ENCODE measurements around the gene LNX1. TPM values are rescaled to one million over a fixed set of nuclear protein-coding genes. Genes with fewer than 3 reads are reported as not detected.

The LNX1 gene
- total and polyA plus RNA-seq, 2 of the 13 experiments (the other 11 are each of a cell fraction or from before 2014, with no cell fraction given): 0.49 TPM

DNA sequence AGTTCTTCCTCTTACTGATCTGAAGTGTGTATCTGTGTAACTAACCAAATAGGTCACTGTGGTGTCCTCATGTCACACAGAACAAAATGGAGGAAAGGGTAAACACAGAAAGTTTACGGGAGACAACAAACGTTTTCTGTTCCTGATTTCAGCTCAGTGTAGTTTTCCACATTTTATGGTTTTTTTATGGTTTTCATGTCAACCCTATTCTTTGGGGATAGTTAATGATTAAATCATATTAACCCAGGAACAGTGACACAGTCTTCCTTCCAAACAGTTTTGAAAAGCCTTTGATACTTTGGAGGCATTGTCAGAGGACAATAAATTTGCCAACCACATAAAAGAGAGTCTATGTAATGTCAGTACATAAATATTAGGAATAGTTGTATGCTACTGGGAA is 4.2 kb downstream of the LNX1 start (continued):
- TF ChIP-seq, protein P1, sequence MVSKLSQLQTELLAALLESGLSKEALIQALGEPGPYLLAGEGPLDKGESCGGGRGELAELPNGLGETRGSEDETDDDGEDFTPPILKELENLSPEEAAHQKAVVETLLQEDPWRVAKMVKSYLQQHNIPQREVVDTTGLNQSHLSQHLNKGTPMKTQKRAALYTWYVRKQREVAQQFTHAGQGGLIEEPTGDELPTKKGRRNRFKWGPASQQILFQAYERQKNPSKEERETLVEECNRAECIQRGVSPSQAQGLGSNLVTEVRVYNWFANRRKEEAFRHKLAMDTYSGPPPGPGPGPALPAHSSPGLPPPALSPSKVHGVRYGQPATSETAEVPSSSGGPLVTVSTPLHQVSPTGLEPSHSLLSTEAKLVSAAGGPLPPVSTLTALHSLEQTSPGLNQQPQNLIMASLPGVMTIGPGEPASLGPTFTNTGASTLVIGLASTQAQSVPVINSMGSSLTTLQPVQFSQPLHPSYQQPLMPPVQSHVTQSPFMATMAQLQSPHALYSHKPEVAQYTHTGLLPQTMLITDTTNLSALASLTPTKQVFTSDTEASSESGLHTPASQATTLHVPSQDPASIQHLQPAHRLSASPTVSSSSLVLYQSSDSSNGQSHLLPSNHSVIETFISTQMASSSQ (IDR thresholded peaks at IDR 0.05; ENCODE audit: low read depth): peak; percentile 65
- TF ChIP-seq, protein P1 (CRISPR knock-in tag; IDR thresholded peaks at IDR 0.05; ENCODE audit: borderline replicate concordance): peak; percentile 79; the same call in 1 of the 2 replicates
- TF ChIP-seq, protein P2, sequence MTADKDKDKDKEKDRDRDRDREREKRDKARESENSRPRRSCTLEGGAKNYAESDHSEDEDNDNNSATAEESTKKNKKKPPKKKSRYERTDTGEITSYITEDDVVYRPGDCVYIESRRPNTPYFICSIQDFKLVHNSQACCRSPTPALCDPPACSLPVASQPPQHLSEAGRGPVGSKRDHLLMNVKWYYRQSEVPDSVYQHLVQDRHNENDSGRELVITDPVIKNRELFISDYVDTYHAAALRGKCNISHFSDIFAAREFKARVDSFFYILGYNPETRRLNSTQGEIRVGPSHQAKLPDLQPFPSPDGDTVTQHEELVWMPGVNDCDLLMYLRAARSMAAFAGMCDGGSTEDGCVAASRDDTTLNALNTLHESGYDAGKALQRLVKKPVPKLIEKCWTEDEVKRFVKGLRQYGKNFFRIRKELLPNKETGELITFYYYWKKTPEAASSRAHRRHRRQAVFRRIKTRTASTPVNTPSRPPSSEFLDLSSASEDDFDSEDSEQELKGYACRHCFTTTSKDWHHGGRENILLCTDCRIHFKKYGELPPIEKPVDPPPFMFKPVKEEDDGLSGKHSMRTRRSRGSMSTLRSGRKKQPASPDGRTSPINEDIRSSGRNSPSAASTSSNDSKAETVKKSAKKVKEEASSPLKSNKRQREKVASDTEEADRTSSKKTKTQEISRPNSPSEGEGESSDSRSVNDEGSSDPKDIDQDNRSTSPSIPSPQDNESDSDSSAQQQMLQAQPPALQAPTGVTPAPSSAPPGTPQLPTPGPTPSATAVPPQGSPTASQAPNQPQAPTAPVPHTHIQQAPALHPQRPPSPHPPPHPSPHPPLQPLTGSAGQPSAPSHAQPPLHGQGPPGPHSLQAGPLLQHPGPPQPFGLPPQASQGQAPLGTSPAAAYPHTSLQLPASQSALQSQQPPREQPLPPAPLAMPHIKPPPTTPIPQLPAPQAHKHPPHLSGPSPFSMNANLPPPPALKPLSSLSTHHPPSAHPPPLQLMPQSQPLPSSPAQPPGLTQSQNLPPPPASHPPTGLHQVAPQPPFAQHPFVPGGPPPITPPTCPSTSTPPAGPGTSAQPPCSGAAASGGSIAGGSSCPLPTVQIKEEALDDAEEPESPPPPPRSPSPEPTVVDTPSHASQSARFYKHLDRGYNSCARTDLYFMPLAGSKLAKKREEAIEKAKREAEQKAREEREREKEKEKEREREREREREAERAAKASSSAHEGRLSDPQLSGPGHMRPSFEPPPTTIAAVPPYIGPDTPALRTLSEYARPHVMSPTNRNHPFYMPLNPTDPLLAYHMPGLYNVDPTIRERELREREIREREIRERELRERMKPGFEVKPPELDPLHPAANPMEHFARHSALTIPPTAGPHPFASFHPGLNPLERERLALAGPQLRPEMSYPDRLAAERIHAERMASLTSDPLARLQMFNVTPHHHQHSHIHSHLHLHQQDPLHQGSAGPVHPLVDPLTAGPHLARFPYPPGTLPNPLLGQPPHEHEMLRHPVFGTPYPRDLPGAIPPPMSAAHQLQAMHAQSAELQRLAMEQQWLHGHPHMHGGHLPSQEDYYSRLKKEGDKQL (CRISPR knock-in tag; IDR thresholded peaks at IDR 0.05; ENCODE audit: low read depth): no peak
- TF ChIP-seq, protein P3, sequence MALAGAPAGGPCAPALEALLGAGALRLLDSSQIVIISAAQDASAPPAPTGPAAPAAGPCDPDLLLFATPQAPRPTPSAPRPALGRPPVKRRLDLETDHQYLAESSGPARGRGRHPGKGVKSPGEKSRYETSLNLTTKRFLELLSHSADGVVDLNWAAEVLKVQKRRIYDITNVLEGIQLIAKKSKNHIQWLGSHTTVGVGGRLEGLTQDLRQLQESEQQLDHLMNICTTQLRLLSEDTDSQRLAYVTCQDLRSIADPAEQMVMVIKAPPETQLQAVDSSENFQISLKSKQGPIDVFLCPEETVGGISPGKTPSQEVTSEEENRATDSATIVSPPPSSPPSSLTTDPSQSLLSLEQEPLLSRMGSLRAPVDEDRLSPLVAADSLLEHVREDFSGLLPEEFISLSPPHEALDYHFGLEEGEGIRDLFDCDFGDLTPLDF (CRISPR knock-in tag; IDR thresholded peaks at IDR 0.05): no peak
- TF ChIP-seq ZBTB20 (CRISPR knock-in tag; IDR thresholded peaks at IDR 0.05; ENCODE audit: borderline replicate concordance, low read depth) (no peak), ELF3 (CRISPR knock-in tag; IDR thresholded peaks at IDR 0.05) (no peak; the same call in 1 of the 2 replicates), ZFP1 (CRISPR knock-in tag; IDR thresholded peaks at IDR 0.05) (no peak), SOX13 (IDR thresholded peaks at IDR 0.05) (no peak), SOX13 (CRISPR knock-in tag; conservative IDR thresholded peaks at IDR 0.05 in 1 of 2, IDR thresholded peaks at IDR 0.05 in 1 of 2) (peak in 1 of 2 experiments; percentile 86; a peak in 2 of 4 replicates), PHF8 (CRISPR knock-in tag; IDR thresholded peaks at IDR 0.05) (no peak), SOX6 (IDR thresholded peaks at IDR 0.05) (no peak), SOX6 (CRISPR knock-in tag; IDR thresholded peaks at IDR 0.05) (peak; percentile 47; the same call in 1 of the 2 replicates), ZNF256 (CRISPR knock-in tag; conservative IDR thresholded peaks at IDR 0.05) (no peak), NCOA1 (CRISPR knock-in tag; IDR thresholded peaks at IDR 0.05) (no peak), ATF1 (CRISPR knock-in tag; IDR thresholded peaks at IDR 0.05) (no peak), ZNF564 (CRISPR knock-in tag; IDR thresholded peaks at IDR 0.05) (no peak), EP300 (IDR thresholded peaks at IDR 0.05; ENCODE audit: low read depth in 2 of 2, low read length in 2 of 2) (0 out of 4 replicates have a peak, but pooled peaks of 1 of the 2 experiments have one; percentile 30), EP300 (CRISPR knock-in tag; IDR thresholded peaks at IDR 0.05; ENCODE audit: borderline replicate concordance) (no peak)
- TF ChIP-seq, protein P4, sequence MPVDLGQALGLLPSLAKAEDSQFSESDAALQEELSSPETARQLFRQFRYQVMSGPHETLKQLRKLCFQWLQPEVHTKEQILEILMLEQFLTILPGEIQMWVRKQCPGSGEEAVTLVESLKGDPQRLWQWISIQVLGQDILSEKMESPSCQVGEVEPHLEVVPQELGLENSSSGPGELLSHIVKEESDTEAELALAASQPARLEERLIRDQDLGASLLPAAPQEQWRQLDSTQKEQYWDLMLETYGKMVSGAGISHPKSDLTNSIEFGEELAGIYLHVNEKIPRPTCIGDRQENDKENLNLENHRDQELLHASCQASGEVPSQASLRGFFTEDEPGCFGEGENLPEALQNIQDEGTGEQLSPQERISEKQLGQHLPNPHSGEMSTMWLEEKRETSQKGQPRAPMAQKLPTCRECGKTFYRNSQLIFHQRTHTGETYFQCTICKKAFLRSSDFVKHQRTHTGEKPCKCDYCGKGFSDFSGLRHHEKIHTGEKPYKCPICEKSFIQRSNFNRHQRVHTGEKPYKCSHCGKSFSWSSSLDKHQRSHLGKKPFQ (CRISPR knock-in tag; IDR thresholded peaks at IDR 0.05; ENCODE audit: insufficient replicate concordance): no peak

Data from HepG2 (cell line).